Bronchial epithelial cell (primary cell): ENCODE measurements around the gene TIMM17B. TPM values are rescaled to one million over a fixed set of nuclear protein-coding genes. Genes with fewer than 3 reads are reported as not detected.

Experiments
- DNase-seq: peaks from one replicate; pipeline ENCODE4 v3.0.0-alpha.2; 2010; ENCODE audit warnings: low read depth
- FAIRE-seq: peaks from 2 replicates; lab custom pipeline; 2011; peaks lifted over from hg19 to GRCh38; lab: Jason Lieb, UNC
- H3K27me3 ChIP-seq: 2 replicates; pipeline ENCODE4 v1.5.1; 2011; ENCODE audit warnings: low read length; ENCODE audit not compliant: control insufficient read depth, insufficient read depth
- H3K36me3 ChIP-seq: 2 replicates; pipeline ENCODE4 v1.5.1; 2011; ENCODE audit warnings: low read length; ENCODE audit not compliant: control insufficient read depth, insufficient read depth
- H3K4me3 ChIP-seq: 2 replicates; pipeline ENCODE4 v1.5.1; 2011; ENCODE audit warnings: mild to moderate bottlenecking, low read depth, low read length, control low read depth
- CTCF ChIP-seq: IDR thresholded peaks from 2 replicates; pipeline ENCODE4 v1.5.1; 2011; ENCODE audit warnings: mild to moderate bottlenecking, moderate library complexity, low read length, control low read depth, inconsistent platforms; ENCODE audit not compliant: insufficient read depth, severe bottlenecking
- total RNA-seq: library from RNA; depleted of rRNA; stranded (reverse); fragments of >200 nt; gene quantifications from 2 replicates; pipeline ENCODE4 v1.2.1, GENCODE V29; 2014

TIMM17B gene
- total RNA-seq = 28.2 and 35.2 TPM in 2 replicates

- TF ChIP-seq CTCF = no peak
- H3K4me3 ChIP-seq = peak within 1 kb of the TSS; percentile 59
- H3K36me3 ChIP-seq = peaks cover 8% of the 10 kb centered on the region
- H3K27me3 ChIP-seq = no peaks in the 10 kb centered on the region
- DNase-seq (peak; percentile 91), FAIRE-seq (peak; percentile 92)
Observed at GRCh38 chrX:48897625-48898306, at the start of gene TIMM17B, which contains the start of gene PQBP1. Gene TIMM17B (minus strand): TSS chrX:48897768. CDS start chrX:48897749, 19 bp downstream. Gene PQBP1 (plus strand): TSS chrX:48897930. CDS start chrX:48898510, 580 bp downstream.

DNA sequence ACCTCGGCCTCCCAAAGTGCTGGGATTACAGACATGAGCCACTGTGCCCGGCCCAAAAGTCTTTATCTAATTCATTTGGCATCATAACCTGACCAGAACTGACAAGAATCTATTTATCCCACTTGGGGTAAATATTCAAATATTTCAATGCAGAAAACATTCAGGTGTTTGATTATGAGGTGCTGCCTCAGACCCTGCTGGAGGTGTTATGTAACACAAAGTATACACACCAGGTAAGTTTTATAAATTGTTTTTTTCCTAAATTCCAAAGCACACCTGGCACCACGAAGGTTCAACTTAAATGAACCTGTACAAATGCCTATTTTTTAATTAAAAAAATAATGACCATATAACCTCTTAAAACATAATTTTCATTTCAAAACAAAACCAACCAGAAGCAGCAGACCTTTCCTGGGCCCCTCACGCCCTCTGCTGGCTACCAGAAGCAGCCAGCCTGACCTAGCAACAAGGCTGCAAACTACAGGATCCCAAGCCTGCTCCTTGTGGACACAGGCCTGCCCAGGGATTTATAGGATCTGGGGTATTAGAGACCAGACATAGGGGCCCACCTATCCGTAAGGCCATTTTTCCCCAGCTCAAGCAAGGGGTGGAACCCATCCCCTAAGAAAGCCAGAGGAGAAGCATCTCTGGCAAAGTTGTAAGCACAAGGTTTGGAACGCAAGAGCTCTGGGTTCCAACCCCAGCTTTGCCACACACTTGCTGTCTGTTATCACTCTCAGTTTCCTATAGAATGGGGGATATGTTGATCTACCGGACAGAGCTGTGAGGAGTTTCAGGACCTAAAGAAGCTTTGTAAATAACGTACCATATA is 48.2 kb upstream of the TIMM17B start:
- FAIRE-seq (no peak), DNase-seq (peak; percentile 8)
- no peak overlapping the region for H3K4me3 ChIP-seq
- H3K36me3 ChIP-seq = peaks cover 2% of the 10 kb centered on the region
- H3K27me3 ChIP-seq = no peaks in the 10 kb centered on the region
- peak; percentile 61 for TF ChIP-seq CTCF

DNA sequence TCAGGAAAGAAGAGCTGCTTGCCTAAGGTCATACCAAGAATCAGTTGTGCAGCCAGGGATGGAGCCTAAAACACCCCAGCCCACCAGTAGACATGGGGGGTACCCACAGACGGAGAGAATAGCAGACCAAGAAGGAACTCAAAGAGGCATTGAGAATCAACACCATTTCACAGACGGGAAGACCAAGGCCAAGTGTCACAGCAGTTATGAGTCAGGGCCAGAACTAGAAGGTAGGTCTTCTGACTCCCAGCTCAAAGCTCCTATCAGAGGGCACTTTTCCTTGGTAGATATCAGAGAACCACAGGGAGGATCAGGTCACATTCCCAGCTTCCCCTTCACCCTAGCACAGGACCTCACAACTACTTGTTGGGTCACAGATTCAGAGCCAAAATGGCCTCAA is 45.3 kb upstream of the TIMM17B start:
- H3K36me3 ChIP-seq = peaks cover 2% of the 10 kb centered on the region
- no peak for TF ChIP-seq CTCF

DNA sequence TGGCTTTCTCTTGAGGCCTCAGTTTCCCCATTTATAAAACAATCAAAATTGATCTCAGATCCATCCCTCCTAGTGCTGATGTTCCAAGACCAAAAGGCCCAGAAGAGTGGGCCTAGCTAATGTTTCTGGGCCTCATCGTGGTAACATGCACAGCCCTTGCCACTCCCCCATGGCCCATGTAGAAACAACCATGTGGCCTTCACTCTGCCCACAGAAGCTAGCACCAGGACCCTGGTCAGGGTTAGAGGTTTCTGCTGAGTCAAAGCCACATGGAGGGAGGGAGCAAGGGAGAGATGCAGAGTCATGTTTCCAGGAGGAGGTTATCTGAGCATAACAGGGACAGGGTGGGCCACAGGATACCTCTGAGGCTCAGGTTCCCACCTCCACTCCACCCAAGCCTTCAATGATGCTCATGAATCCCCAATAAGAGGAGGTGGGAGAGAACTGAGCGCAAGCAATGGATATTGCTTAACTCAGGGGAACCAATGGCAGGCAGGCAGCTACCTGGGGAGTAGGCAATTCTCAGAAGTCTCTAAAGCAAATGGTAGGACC is 42.9 kb upstream of the TIMM17B start:
- no peaks in the 10 kb centered on the region for H3K27me3 ChIP-seq
- peaks cover 2% of the 10 kb centered on the region for H3K36me3 ChIP-seq
- TF ChIP-seq CTCF = no peak
- no peak overlapping the region for H3K4me3 ChIP-seq
- FAIRE-seq (no peak), DNase-seq (no peak)

More for the DNA sequence above, 45.3 kb upstream of the TIMM17B start:
- DNase-seq (no peak), FAIRE-seq (no peak)
- Histone ChIP-seq H3K27me3 (no peaks in the 10 kb centered on the region), H3K4me3 (no peak overlapping the region)

GRCh38 chrX:48939524-48940228 is 42.1 kb upstream of the TIMM17B start:
- DNase-seq (no peak), FAIRE-seq (no peak)
- no peaks in the 10 kb centered on the region for H3K27me3 ChIP-seq
- H3K4me3 ChIP-seq = no peak overlapping the region
- TF ChIP-seq CTCF = no peak
- H3K36me3 ChIP-seq = peaks cover 2% of the 10 kb centered on the region
